Sigmoid colon (tissue), 7 donors: ENCODE data around the gene MISP3. TPM values are rescaled to one million over a fixed set of nuclear protein-coding genes. Genes with fewer than 3 reads are reported as not detected.
A peak's percentile ranks its signal among the peaks of the same experiment; 100 is the strongest.
"Not testable (repeated sequence)": the region's sequence is repeated elsewhere in the genome, so short reads cannot be mapped to it uniquely, and the experiment has no call there.

Experiments
- DNase-seq: peaks from one replicate; pipeline ENCODE4 v3.0.0-alpha.2; 2019
- H3K27ac ChIP-seq, 4 donors: fragments of 200-600 bp; sonication (generic); one replicate each; pipeline ENCODE4 v1.5.1; 2016 to 2019; ENCODE audit warnings: mild to moderate bottlenecking in 1 of 4
- H3K27me3 ChIP-seq, 3 donors: fragments of 200-600 bp; sonication (generic); one replicate each; pipeline ENCODE4 v1.5.1; 2019; ENCODE audit warnings: mild to moderate bottlenecking in 1 of 3
- H3K36me3 ChIP-seq, 4 donors: fragments of 200-600 bp; sonication (generic); one replicate each; pipeline ENCODE4 v1.5.1; 2016 to 2019
- H3K4me1 ChIP-seq, 4 donors: fragments of 200-600 bp; sonication (generic); one replicate each; pipeline ENCODE4 v1.5.1; 2017 to 2019
- H3K4me3 ChIP-seq, 4 donors: fragments of 200-600 bp; sonication (generic); one replicate each; pipeline ENCODE4 v1.5.1; 2017 to 2019; ENCODE audit warnings: mild to moderate bottlenecking in 2 of 4, moderate library complexity in 1 of 4
- H3K9me3 ChIP-seq, 4 donors: fragments of 200-600 bp in 3 of 4; sonication (generic) in 3 of 4; one replicate each; pipeline versions ENCODE4 v1.5.1 to v1.6.1; 2013 to 2019
- CTCF ChIP-seq, 4 experiments: fragments of 450-650 bp in 3 of 4; fragments of 200-600 bp in 1 of 4; IDR thresholded peaks; one replicate each; pipeline ENCODE4 v1.5.1; 2016 to 2019; ENCODE audit warnings: antibody characterized with exemption in 4 of 4, mild to moderate bottlenecking in 3 of 4, moderate library complexity in 2 of 4
- EP300 ChIP-seq, 4 donors: sonication (generic); formaldehyde crosslinking; IDR thresholded peaks; one replicate each; pipeline ENCODE4 v1.6.1; 2017; ENCODE audit warnings: antibody characterized with exemption in 4 of 4
- POLR2A ChIP-seq, 2 donors: fragments of 450-650 bp; IDR thresholded peaks; one replicate each; pipeline ENCODE4 v1.6.1; 2016; ENCODE audit warnings: antibody characterized with exemption in 2 of 2, mild to moderate bottlenecking in 2 of 2, moderate library complexity in 2 of 2
- POLR2AphosphoS5 ChIP-seq, 4 donors: sonication (generic); formaldehyde crosslinking; IDR thresholded peaks; one replicate each; pipeline ENCODE4 v1.6.1; 2017; ENCODE audit warnings: antibody characterized with exemption in 4 of 4
- WGBS, 2 donors: extraction: QIAGEN DNeasy Blood & Tissue Kit; methylation state at CpG; one replicate each; pipeline ENCODE4 v1.1.7; 2013; 5-methylcytosine and 5-hydroxymethylcytosine counted together
- intact Hi-C: fragments of 100-400 bp; cut with DNase I; formaldehyde crosslinking; loops from one replicate; pipeline ENCODE4 v1.15.1; 2023
- polyA plus RNA-seq, 3 donors: library from polyadenylated mRNA; stranded (reverse); fragments of 200-250 nt; gene quantifications; one replicate each; pipeline ENCODE4 v1.2.3, GENCODE V29; 2013
- total RNA-seq, 4 donors: library from RNA; depleted of rRNA; stranded (reverse); fragments of >200 nt; gene quantifications; one replicate each; pipeline ENCODE4 v1.1.0, GENCODE V29; 2016
- donor health status: healthy with polysubstance abuse.
- donor health status: Bipolar disorder and iron deficiency.
- donor health status: healthy.

Gene MISP3
- total and polyA plus RNA-seq, 7 donors = 1.4 to 26.4 (median 3.8) TPM

- intact Hi-C loops = no loop called here
- WGBS, 2 donors = 84 to 95% methylated on average over 7 of the region's 7 CpGs
Observed at GRCh38 chr19:14035706-14036105, 36.9 kb upstream of the MISP3 start.

GRCh38 chr19:14039181-14039580 is 33.4 kb upstream of the MISP3 start:
- TF ChIP-seq POLR2AphosphoS5 (IDR thresholded peaks at IDR 0.05) (no peak), EP300 (IDR thresholded peaks at IDR 0.05) (no peak), CTCF (IDR thresholded peaks at IDR 0.05) (no peak), POLR2A (IDR thresholded peaks at IDR 0.05) (no peak)
- Histone ChIP-seq H3K9me3 (no peaks in the 10 kb centered on the region), H3K4me3 (no peak overlapping the region), H3K27ac (no peak overlapping the region), H3K36me3 (no peaks in the 10 kb centered on the region), H3K4me1 (no peaks in the 10 kb centered on the region), H3K27me3 (no peaks in the 10 kb centered on the region)
- WGBS, 2 donors = 83 to 93% methylated on average over 7 of the region's 7 CpGs
- no peak for DNase-seq
- intact Hi-C loops = no loop called here

More at GRCh38 chr19:14035706-14036105, 36.9 kb upstream of the MISP3 start:
- Histone ChIP-seq H3K9me3 (no peaks in the 10 kb centered on the region), H3K4me1 (peaks cover 0 to 14% (median 12%) of the 10 kb centered on the region in 4 donors), H3K4me3 (no peak overlapping the region), H3K27ac (no peak overlapping the region), H3K27me3 (peaks cover 0 to 27% (median 9%) of the 10 kb centered on the region in 3 donors), H3K36me3 (no peaks in the 10 kb centered on the region)
- no peak for DNase-seq
- TF ChIP-seq CTCF (IDR thresholded peaks at IDR 0.05) (no peak), POLR2AphosphoS5 (IDR thresholded peaks at IDR 0.05) (no peak), EP300 (IDR thresholded peaks at IDR 0.05) (no peak), POLR2A (IDR thresholded peaks at IDR 0.05) (no peak)

- WGBS, 2 donors = 68 to 70% methylated on average over 19 of the region's 19 CpGs
- DNase-seq, H3K27me3 ChIP-seq, H3K36me3 ChIP-seq, H3K4me3 ChIP-seq, H3K9me3 ChIP-seq, H3K4me1 ChIP-seq, H3K27ac ChIP-seq: not testable (repeated sequence)
- intact Hi-C loops = loop anchor here (10.0 kb wide), 1 partner anchor 448 kb away; no protein-coding TSS in a partner anchor
- TF ChIP-seq CTCF (IDR thresholded peaks at IDR 0.05) = peak in 2 of 4 experiments; percentile 26 to 40
Observed at GRCh38 chr19:14042659-14043608, 29.7 kb upstream of the MISP3 start.

- not testable (repeated sequence) for H3K27me3 ChIP-seq, DNase-seq, H3K36me3 ChIP-seq, H3K4me1 ChIP-seq, H3K27ac ChIP-seq, H3K4me3 ChIP-seq, H3K9me3 ChIP-seq
- intact Hi-C loops = loop anchor here (10.0 kb wide), 1 partner anchor 453 kb away; no protein-coding TSS in a partner anchor
- WGBS, 2 donors = 96 to 99% methylated on average over 10 of the region's 10 CpGs
Observed at GRCh38 chr19:14047866-14048265, 24.7 kb upstream of the MISP3 start.

GRCh38 chr19:14048443-14049153 is 24.0 kb upstream of the MISP3 start:
- Histone ChIP-seq H3K4me3 (no peak overlapping the region), H3K9me3 (no peaks in the 10 kb centered on the region), H3K27me3 (no peaks in the 10 kb centered on the region), H3K36me3 (no peaks in the 10 kb centered on the region), H3K4me1 (no peaks in the 10 kb centered on the region), H3K27ac (no peak overlapping the region)
- no peak for TF ChIP-seq POLR2A (IDR thresholded peaks at IDR 0.05)
- peak in 3 of 4 experiments; percentile 47 to 67 (median 48) for TF ChIP-seq CTCF (IDR thresholded peaks at IDR 0.05)
- intact Hi-C loops = loop anchor here (10.0 kb wide), 1 partner anchor 454 kb away; no protein-coding TSS in a partner anchor
- no peak for DNase-seq
- 73 to 80% methylated on average over 8 of the region's 8 CpGs for WGBS, 2 donors
